Daoy (cell line): ENCODE data around the gene USH2A. TPM values are rescaled to one million over a fixed set of nuclear protein-coding genes. Genes with fewer than 3 reads are reported as not detected.

ENCODE experiments used
- DNase-seq: peaks from one replicate; pipeline ENCODE4 v3.0.0-alpha.2; 2015; ENCODE audit warnings: low read depth
- total RNA-seq: library from RNA; depleted of rRNA; stranded (reverse); fragments of >200 nt; shearing (Covaris generic); gene quantifications from 2 replicates; pipeline ENCODE4 v1.2.3, GENCODE V29; 2014

The USH2A gene
- total RNA-seq, 1 experiment from 2014 or later, result under 0.01 TPM

DNA sequence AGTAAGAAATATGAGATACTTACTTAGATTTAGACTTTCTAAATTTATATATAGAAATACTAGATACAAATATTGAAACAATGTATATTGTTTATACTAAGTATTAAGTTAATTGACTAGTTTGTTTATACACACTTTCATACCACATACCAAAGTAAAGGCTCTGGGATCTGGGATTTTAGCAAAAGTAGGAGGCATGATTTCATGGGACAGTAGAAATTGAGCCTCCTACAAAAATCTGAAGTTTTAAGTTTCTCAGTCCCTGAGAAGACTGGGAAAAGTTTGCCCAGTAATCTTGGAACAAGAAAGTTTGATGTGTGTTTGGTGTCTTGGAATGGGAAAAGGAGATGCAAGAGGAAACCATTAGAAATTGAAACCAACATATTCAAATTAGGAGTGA lies 825.3 kb downstream of the USH2A start:
- no peak for DNase-seq

DNA sequence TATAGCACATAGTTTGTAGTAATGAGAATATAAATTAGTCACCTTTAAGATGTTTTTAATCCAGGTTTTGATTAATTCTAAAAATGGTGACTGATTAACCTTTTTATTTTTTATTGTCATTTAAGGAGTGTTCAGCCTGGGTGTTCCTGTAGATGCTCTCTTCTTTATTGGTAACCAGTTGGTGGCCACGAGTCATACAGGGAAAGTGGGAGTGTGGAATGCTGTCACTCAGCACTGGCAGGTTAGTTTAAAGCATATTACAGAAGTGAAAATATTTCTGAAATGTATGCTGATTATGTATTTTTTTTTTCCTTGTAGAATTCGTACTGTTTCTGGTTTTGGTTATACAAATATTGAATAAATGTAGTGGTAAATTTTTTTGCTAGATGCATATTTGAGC lies 828.0 kb downstream of the USH2A start:
- peak; percentile 2 for DNase-seq

- no peak for DNase-seq
Measured at GRCh38 chr1:215594640-215595039, 828.6 kb downstream of the USH2A start.

GRCh38 chr1:215590779-215591491 lies 832.3 kb downstream of the USH2A start:
- DNase-seq, result no peak

- no peak for DNase-seq
Measured at GRCh38 chr1:215589650-215590435, 833.4 kb downstream of the USH2A start.

DNA sequence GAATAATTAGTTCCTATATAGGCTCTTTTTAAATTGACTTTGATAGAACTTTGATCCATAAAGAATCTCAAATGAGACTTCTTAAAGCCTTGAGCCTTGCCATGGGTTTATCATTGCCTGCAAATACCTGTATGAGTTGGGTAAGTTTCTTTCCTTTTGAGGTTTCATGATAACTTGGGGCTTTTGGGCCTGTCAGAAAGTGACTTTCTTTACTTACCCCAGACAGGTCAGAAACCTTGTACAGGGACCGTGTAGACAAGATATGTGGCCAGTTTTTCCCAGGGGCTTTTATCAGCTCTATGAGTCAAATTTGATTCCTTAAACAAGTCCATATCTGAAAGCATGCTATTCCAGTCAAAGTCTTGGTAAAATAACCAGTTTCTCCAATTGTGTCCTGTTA lies 838.9 kb downstream of the USH2A start:
- no peak for DNase-seq

- no peak for DNase-seq
Measured at GRCh38 chr1:215583185-215583749, 840.0 kb downstream of the USH2A start.

DNA sequence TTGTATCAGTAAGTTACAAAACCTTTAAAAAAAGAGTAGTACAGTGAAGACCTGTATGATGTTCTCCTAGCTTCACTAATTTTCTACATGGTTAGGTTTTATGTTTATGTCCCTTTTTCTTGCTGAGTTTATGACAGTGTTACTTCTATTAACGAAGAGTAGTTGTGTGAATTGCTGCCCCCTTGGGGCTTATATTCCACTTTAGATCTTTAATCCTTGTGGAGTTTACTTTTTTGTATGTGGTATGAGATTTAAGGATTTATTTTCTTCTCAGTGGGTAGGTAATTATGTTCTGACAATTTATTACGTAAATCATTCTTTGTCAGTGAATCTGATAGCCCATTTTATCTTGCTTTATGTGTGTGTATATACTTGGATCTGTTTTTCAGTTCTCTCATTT lies 841.4 kb downstream of the USH2A start:
- DNase-seq, result no peak
